GM12878 (cell line): ENCODE measurements around the gene OPN4. TPM values are rescaled to one million over a fixed set of nuclear protein-coding genes. Genes with fewer than 3 reads are reported as not detected.
A peak's percentile ranks its signal among the peaks of the same experiment; 100 is the strongest.

Source experiments
- ATAC-seq: fragments of 200-7000 bp; cut with Tn5 transposase; 3 replicates; pipeline ENCODE4 v1.9.1; 2020; ENCODE audit warnings: mild to moderate bottlenecking, moderate library complexity
- BruUV-seq: library from RNA; stranded (reverse); fragments of 400-500 nt; replicated peaks from 2 replicates; lab custom pipeline; 2021; lab: Mats Ljungman, UMichigan
- CTCF ChIA-PET: fragments of 300-600 bp; sonication (Branson Sonifier 250); formaldehyde crosslinking; extraction: SDS; loops from one replicate; lab custom pipeline; 2021; ENCODE audit warnings: inconsistent platforms; lab: Yijun Ruan, JAX
- POLR2A ChIA-PET: fragments of 350-600 bp; formaldehyde crosslinking; extraction: SDS; loops from one replicate; lab custom pipeline; 2021; ENCODE audit warnings: inconsistent platforms; lab: Charles Lee
- RAD21 ChIA-PET: fragments of 300-600 bp; sonication (Branson Sonifier 250); formaldehyde crosslinking; loops from one replicate; lab custom pipeline; 2023; ENCODE audit warnings: antibody characterized with exemption; ENCODE audit not compliant: unreplicated experiment; lab: Charles Lee
- SMC1A ChIA-PET: fragments of 300-600 bp; sonication (Branson Sonifier 250); formaldehyde crosslinking; loops from one replicate; lab custom pipeline; 2023; ENCODE audit not compliant: unreplicated experiment, uncharacterized antibody; lab: Charles Lee
- DNase-seq: peaks from one replicate; pipeline ENCODE4 v3.0.0-alpha.2; 2011; ENCODE audit warnings: low read depth, low spot score
- FAIRE-seq: peaks from 3 replicates; lab custom pipeline; 2011; peaks lifted over from hg19 to GRCh38; lab: Jason Lieb, UNC
- H2AFZ ChIP-seq: 2 replicates; pipeline ENCODE4 v1.6.0; 2011; ENCODE audit warnings: low read depth, low read length, control low read depth; ENCODE audit not compliant: control insufficient read depth
- H3K27ac ChIP-seq: 2 replicates; pipeline ENCODE4 v1.5.1; 2011; ENCODE audit warnings: control low read depth; ENCODE audit not compliant: control insufficient read depth, insufficient read depth
- H3K27me3 ChIP-seq, 2 experiments: replicated peaks in 1 of 2; 2 replicates each; pipeline versions ENCODE4 v1.6.0 to v1.6.1; 2011; ENCODE audit warnings: low read length in 1 of 2; ENCODE audit not compliant: control insufficient read depth in 2 of 2, insufficient read depth in 2 of 2
- H3K36me3 ChIP-seq, 2 experiments: 2 replicates each; pipeline ENCODE4 v1.5.1; 2011; ENCODE audit warnings: low read length in 1 of 2; ENCODE audit not compliant: control insufficient read depth in 2 of 2, insufficient read depth in 2 of 2
- H3K4me1 ChIP-seq: 2 replicates; pipeline ENCODE4 v1.6.1; 2011; ENCODE audit warnings: mild to moderate bottlenecking, low read length, moderate library complexity, mixed read lengths; ENCODE audit not compliant: control insufficient read depth, insufficient read depth
- H3K4me2 ChIP-seq: 2 replicates; pipeline ENCODE4 v1.6.0; 2011; ENCODE audit warnings: control low read depth; ENCODE audit not compliant: control insufficient read depth, insufficient read depth
- H3K4me3 ChIP-seq: fragments of 200-600 bp; sonication (generic); 2 replicates; pipeline ENCODE4 v1.5.1; 2016
- H3K79me2 ChIP-seq: 2 replicates; pipeline ENCODE4 v1.6.0; 2011; ENCODE audit warnings: low read length; ENCODE audit not compliant: control insufficient read depth, insufficient read depth
- H3K9ac ChIP-seq: 2 replicates; pipeline ENCODE4 v1.8.0; 2011; ENCODE audit warnings: low read length, control low read depth, mixed read lengths; ENCODE audit not compliant: control insufficient read depth, insufficient read depth
- H3K9me3 ChIP-seq: replicated peaks from 3 replicates; pipeline ENCODE4 v1.5.1; 2011; ENCODE audit warnings: mild to moderate bottlenecking, low read length; ENCODE audit not compliant: control insufficient read depth, insufficient read depth
- H4K20me1 ChIP-seq: 2 replicates; pipeline ENCODE4 v1.6.0; 2011; ENCODE audit not compliant: control insufficient read depth, insufficient read depth
- CHD2 ChIP-seq: IDR thresholded peaks from 2 replicates; pipeline ENCODE4 v1.6.1; 2011; ENCODE audit warnings: low read depth, low read length, improper control_type of control experiment, borderline replicate concordance
- CREB1 ChIP-seq: IDR thresholded peaks from 2 replicates; pipeline ENCODE4 v1.6.1; 2012; ENCODE audit warnings: low read depth, mild to moderate bottlenecking, inconsistent platforms
- ELK1 ChIP-seq: IDR thresholded peaks from 2 replicates; pipeline ENCODE4 v1.6.1; 2012; ENCODE audit warnings: low read depth, low read length, improper control_type of control experiment
- HDAC2 ChIP-seq: fragments of 200-600 bp; sonication (generic); IDR thresholded peaks from 2 replicates; pipeline ENCODE4 v1.6.1; 2017
- MTA3 ChIP-seq: IDR thresholded peaks from 2 replicates; pipeline ENCODE4 v1.6.1; 2012; ENCODE audit warnings: low read length, inconsistent platforms, borderline replicate concordance
- NBN ChIP-seq: fragments of 450-650 bp; IDR thresholded peaks from 2 replicates; pipeline ENCODE4 v1.6.1; 2016
- RB1 ChIP-seq: fragments of 450-650 bp; formaldehyde crosslinking; IDR thresholded peaks from 2 replicates; pipeline ENCODE4 v1.6.1; 2017; ENCODE audit warnings: mild to moderate bottlenecking, borderline replicate concordance
- RFX5 ChIP-seq: IDR thresholded peaks from 2 replicates; pipeline ENCODE4 v1.6.1; 2011; ENCODE audit warnings: low read depth, low read length, improper control_type of control experiment
- SREBF1 ChIP-seq: IDR thresholded peaks from 2 replicates; pipeline ENCODE4 v1.6.1; 2012; ENCODE audit warnings: mild to moderate bottlenecking, low read length
- SUZ12 ChIP-seq: fragments of 200-600 bp; sonication (generic); IDR thresholded peaks from one replicate; pipeline ENCODE4 v1.6.1; 2018; ENCODE audit warnings: antibody characterized with exemption, mild to moderate bottlenecking; ENCODE audit not compliant: unreplicated experiment
- WRNIP1 ChIP-seq: IDR thresholded peaks from 2 replicates; pipeline ENCODE4 v1.6.1; 2011; ENCODE audit warnings: low read depth, low read length, improper control_type of control experiment, borderline replicate concordance
- WGBS: methylation state at CpG from one replicate; pipeline ENCODE4 v1.1.6; 2016; ENCODE audit warnings: low lambda C conversion rate; ENCODE audit not compliant: insufficient replicate concordance, insufficient coverage; ENCODE audit errors: missing lambda C conversion rate; 5-methylcytosine and 5-hydroxymethylcytosine counted together
- in situ Hi-C: fragments of 300-500 bp; cut with MboI; formaldehyde crosslinking; loops from 9 replicates; pipeline ENCODE4 v1.14.3; 2018; ENCODE audit warnings: mixed read lengths
- intact Hi-C: fragments of 100-400 bp; cut with micrococcal nuclease; formaldehyde crosslinking; loops from one replicate; pipeline ENCODE4 v1.14.2; 2022; ENCODE audit not compliant: unreplicated experiment
- polyA plus RNA-seq, 11 experiments: library from polyadenylated mRNA; depleted of rRNA in 4 of 11; unstranded in 6 of 11; stranded (reverse) in 5 of 11; fragments of >200 nt; fragmentation: Nextera tagmentation in 4 of 11; fragmentation: Illumina TruSeq in 1 of 11; extraction: Ambion mirVana in 4 of 11; extraction: Trizol in 1 of 11; gene quantifications; 1 replicate in 1 of 11; 2 replicates in 10 of 11; pipeline versions ENCODE4 v1.2.1 to v1.2.3, GENCODE V29; 2011 to 2016; ENCODE audit warnings: inconsistent platforms in 2 of 11, missing spikeins in 2 of 11, low read depth in 1 of 11
- total RNA-seq, 4 experiments: library from RNA; depleted of rRNA in 3 of 4; stranded (reverse); fragments of >200 nt in 3 of 4; fragmentation: Illumina TruSeq in 1 of 4; extraction: Trizol in 1 of 4; gene quantifications; 2 replicates each; pipeline versions ENCODE4 v1.2.1 to v1.2.3, GENCODE V29; 2013 to 2021

Gene OPN4
- total and polyA plus RNA-seq, 10 of the 15 experiments (the other 5 are each of a cell fraction or from before 2014, with no cell fraction given): not detected

GRCh38 chr10:86686972-86687371 is 32.6 kb downstream of the OPN4 start:
- no peaks in the 10 kb centered on the region for H3K9me3 ChIP-seq
- H3K79me2 ChIP-seq: no peaks in the 10 kb centered on the region
- POLR2A ChIA-PET: interaction anchor here (1.4 kb wide), 1 partner anchor 274 kb away, joined by 5 read pairs; no protein-coding TSS in a partner anchor
- SMC1A ChIA-PET: interaction anchor here (1.3 kb wide), 1 partner anchor 44 kb away, joined by 3 read pairs; no protein-coding TSS in a partner anchor
- H3K4me3 ChIP-seq: no peak overlapping the region
- BruUV-seq: no TSS peak
- CTCF ChIA-PET: interaction anchor here (0.6 to 2.4 kb wide), 6 partner anchors 10 to 308 kb away, joined by 3 to 18 read pairs (median 3); no protein-coding TSS in a partner anchor
- no peak for ATAC-seq
- in situ Hi-C loops (no loop called here), intact Hi-C loops (no loop called here)
- no peaks in the 10 kb centered on the region for H3K4me1 ChIP-seq
- no peak overlapping the region for H2AFZ ChIP-seq
- no peaks in the 10 kb centered on the region for H3K36me3 ChIP-seq
- H3K27ac ChIP-seq: no peak overlapping the region
- H3K9ac ChIP-seq: no peak overlapping the region
- H3K27me3 ChIP-seq: no peaks in the 10 kb centered on the region; a peak in 1 of 4 replicates
- DNase-seq: no peak
- FAIRE-seq: no peak
- 61% methylated on average over 19 of the region's 19 CpGs for WGBS
- no peak overlapping the region for H3K4me2 ChIP-seq
- no peak for TF ChIP-seq MTA3
- no peak for TF ChIP-seq HDAC2
- no peak for TF ChIP-seq SREBF1
- no peak for TF ChIP-seq CREB1
- TF ChIP-seq WRNIP1: no peak
- RAD21 ChIA-PET: no interaction called here
- no peaks in the 10 kb centered on the region for H4K20me1 ChIP-seq

DNA sequence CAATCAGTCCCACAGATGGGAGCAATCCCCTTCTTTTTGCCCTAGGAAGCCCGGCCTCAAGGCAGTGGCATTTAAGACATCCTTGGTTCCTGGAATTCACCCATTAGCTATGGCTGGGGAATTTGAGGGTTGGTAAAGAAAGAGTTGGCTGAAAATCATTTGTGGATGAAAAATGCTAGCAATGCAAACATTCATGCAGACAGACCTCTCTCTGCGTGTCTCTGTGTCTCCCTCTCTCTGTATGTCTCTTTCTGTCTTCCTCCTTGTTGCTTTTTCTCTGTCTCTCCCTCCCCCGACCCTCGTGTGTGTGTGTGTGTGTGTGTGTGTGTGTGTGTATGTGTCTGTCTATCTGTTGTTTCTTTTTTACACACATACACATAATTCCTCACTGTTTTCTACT is 33.4 kb downstream of the OPN4 start:
- SMC1A ChIA-PET: interaction anchor here (1.0 to 1.4 kb wide), 3 partner anchors 44 to 52 kb away, joined by 3 to 7 read pairs (median 3); no protein-coding TSS in a partner anchor
- 0% methylated on average over 2 of the region's 4 CpGs for WGBS
- H3K27ac ChIP-seq: no peak overlapping the region
- H3K4me3 ChIP-seq: no peak overlapping the region
- H3K9me3 ChIP-seq: no peaks in the 10 kb centered on the region
- no peak overlapping the region for H2AFZ ChIP-seq
- CTCF ChIA-PET: interaction anchor here (0.8 to 2.4 kb wide), 6 partner anchors 11 to 278 kb away, joined by 3 to 18 read pairs (median 4); no protein-coding TSS in a partner anchor
- ATAC-seq: no peak
- no peak overlapping the region for H3K4me2 ChIP-seq
- no peak for DNase-seq
- POLR2A ChIA-PET: no interaction called here
- H3K4me1 ChIP-seq: no peaks in the 10 kb centered on the region
- BruUV-seq: no TSS peak
- no peak for TF ChIP-seq CHD2
- TF ChIP-seq NBN: 0 out of 2 replicates have a peak, but pooled peaks have one; percentile 11
- no peak for TF ChIP-seq RFX5
- TF ChIP-seq SUZ12: no peak
- TF ChIP-seq ELK1: no peak
- no peak for TF ChIP-seq RB1
- no peaks in the 10 kb centered on the region for H3K79me2 ChIP-seq
- no peak for FAIRE-seq
- intact Hi-C loops (loop anchor here (1.0 kb wide), 1 partner anchor 212 kb away; no protein-coding TSS in a partner anchor), in situ Hi-C loops (no loop called here)
- no peaks in the 10 kb centered on the region; a peak in 1 of 4 replicates for H3K27me3 ChIP-seq
- no peaks in the 10 kb centered on the region for H4K20me1 ChIP-seq
- H3K9ac ChIP-seq: no peak overlapping the region
- no peaks in the 10 kb centered on the region for H3K36me3 ChIP-seq
- RAD21 ChIA-PET: interaction anchor here (1.0 kb wide), 1 partner anchor 45 kb away, joined by 3 read pairs; no protein-coding TSS in a partner anchor
